ENCODE data around the gene PSMA5. TPM values are rescaled to one million over a fixed set of nuclear protein-coding genes. Genes with fewer than 3 reads are reported as not detected.

The PSMA5 gene
- total and polyA plus RNA-seq, 12 donors = 22.7 to 94.6 (median 59.2) TPM

DNA sequence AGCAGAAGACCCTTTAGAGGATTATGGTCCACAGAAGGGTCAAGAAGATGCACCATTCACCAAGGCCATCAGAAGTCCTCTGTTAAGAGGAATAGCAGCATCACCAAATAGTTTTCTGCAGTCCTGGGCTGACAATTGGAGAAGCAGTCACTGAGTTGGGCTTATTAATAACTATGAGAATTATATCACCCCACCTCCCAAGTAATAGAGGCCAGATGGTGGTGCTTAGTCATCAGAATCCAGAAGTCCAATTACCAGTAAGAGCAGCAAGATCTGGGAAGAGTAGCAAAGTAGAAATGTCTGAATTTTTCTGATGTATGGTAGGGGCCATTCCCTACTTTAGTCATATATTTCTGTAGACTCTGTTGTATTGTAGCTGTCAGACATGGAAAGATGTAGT lies 6.1 kb upstream of the PSMA5 start:
- peaks cover 0 to 3% (median 0%) of the 10 kb centered on the region in 7 donors for H3K27me3 ChIP-seq
- TF ChIP-seq, protein P1, sequence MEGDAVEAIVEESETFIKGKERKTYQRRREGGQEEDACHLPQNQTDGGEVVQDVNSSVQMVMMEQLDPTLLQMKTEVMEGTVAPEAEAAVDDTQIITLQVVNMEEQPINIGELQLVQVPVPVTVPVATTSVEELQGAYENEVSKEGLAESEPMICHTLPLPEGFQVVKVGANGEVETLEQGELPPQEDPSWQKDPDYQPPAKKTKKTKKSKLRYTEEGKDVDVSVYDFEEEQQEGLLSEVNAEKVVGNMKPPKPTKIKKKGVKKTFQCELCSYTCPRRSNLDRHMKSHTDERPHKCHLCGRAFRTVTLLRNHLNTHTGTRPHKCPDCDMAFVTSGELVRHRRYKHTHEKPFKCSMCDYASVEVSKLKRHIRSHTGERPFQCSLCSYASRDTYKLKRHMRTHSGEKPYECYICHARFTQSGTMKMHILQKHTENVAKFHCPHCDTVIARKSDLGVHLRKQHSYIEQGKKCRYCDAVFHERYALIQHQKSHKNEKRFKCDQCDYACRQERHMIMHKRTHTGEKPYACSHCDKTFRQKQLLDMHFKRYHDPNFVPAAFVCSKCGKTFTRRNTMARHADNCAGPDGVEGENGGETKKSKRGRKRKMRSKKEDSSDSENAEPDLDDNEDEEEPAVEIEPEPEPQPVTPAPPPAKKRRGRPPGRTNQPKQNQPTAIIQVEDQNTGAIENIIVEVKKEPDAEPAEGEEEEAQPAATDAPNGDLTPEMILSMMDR (IDR thresholded peaks at IDR 0.05) = no peak
- no peaks in the 10 kb centered on the region for H3K36me3 ChIP-seq
- H3K4me1 ChIP-seq = peaks cover 0 to 13% (median 6%) of the 10 kb centered on the region in 9 donors
- H3K4me3 ChIP-seq = no peak overlapping the region
- intact Hi-C loops (cut with DNase I) = no loop called here
- H3K9me3 ChIP-seq = no peaks in the 10 kb centered on the region
- DNase-seq (no peak), ATAC-seq (no peak)
- H3K27ac ChIP-seq = no peak overlapping the region

DNA sequence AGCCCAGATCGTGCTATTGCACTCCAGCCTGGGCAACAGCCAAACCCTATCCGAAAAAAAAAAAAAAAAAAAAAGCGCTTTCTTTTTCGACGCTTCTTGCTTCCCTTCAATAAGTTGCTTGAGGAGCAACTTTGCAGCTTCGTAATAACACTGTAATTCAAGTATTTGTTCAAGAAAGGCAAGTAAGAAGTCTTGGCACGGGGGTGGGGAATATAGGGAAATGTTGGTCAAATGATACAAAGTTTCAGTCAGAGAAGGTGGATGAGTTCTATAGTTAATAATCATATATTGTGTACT lies 871 bp upstream of the PSMA5 start:
- H3K9me3 ChIP-seq = no peaks in the 10 kb centered on the region
- DNase-seq (no peak), ATAC-seq (no peak)
- peaks cover 0 to 44% (median 30%) of the 10 kb centered on the region in 9 donors for H3K4me1 ChIP-seq
- TF ChIP-seq, protein P1 (IDR thresholded peaks at IDR 0.05) = no peak
- no peaks in the 10 kb centered on the region for H3K27me3 ChIP-seq
- H3K27ac ChIP-seq = peak overlapping the region; percentile 47 to 94 (median 88)
- intact Hi-C loops (cut with DNase I) = loop anchor here in 6 of 10 donors (2.0 to 10.0 kb wide), 5 partner anchors 40 to 105 kb away; partner anchors contain the start of genes SYPL2 (in 3 of the 6) and ATXN7L2 (in 2 of the 6)
- WGBS, 2 donors = 12% methylated on average over 7 of the region's 7 CpGs
- peak overlapping the region in 9 of 10 donors; percentile 76 to 96 (median 90) for H3K4me3 ChIP-seq
- H3K36me3 ChIP-seq = peaks cover 0 to 8% (median 0%) of the 10 kb centered on the region in 9 donors

DNA sequence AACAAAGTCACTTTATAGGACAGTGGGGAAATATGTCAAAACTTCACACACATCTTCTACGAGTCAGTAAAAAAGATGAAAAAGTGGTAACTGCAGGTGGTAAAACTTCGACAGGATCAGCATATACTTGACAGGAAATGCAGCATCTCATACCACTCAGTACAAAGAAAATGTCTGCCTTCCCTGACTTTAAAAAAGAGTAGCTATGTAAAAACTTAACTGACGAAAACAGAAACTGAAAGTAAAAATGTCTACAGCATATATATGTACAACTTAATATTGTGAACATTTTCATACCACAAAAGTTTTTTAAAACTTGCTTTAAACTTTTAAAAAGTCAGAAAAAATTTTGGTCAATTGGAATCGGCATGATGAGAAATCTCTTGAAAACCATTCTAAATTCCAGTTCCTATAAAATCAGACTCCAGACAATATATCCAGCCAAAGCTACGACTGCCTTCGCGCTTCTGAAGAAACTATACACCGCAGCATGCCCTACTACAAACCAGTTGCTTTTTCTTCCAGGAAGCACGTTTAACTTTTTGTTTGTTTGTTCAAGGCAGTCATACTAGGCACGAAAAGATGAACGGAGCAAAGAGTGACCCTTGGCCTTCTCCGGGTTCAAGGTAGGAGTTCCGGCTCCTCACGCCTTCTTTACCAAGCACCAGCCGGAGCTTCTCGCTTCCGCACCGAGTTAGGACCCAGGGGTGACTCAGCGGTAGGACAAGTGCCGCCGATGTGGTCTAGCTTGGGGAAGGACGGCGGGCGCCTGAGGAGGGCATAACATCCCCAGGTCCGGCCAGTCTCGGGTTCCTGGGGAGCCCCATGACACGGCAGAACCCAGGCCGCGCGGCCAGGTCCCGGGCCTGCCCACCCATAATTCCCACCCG lies 612 bp downstream of the PSMA5 start:
- ATAC-seq = peak; percentile 9 to 72 (median 48)
- H3K27ac ChIP-seq = peak overlapping the region in 9 of 10 donors; percentile 66 to 94 (median 88)

DNA sequence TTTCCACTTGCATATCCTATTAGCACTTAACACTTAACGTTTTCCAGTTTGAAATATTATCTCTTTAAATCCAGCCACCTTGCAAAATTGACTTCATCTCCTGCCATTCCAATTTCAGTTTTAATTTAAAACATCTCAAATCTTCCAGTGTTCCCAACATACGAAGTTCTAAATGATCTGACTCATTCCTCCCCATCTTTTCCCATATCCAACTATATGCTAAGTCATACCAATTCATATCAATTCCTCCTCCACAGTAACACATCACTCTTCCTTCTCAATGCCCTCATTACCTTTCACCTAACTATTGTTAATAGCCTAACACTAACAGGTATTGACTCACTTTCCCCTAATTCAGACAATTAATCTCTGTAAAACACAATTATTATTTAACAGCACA lies 2.8 kb downstream of the PSMA5 start:
- TF ChIP-seq, protein P1 (IDR thresholded peaks at IDR 0.05) = no peak
- ATAC-seq = no peak
- no peaks in the 10 kb centered on the region for H3K27me3 ChIP-seq

More for the DNA sequence above, 612 bp downstream of the PSMA5 start:
- TF ChIP-seq, protein P1 (IDR thresholded peaks at IDR 0.05) = no peak
- intact Hi-C loops (cut with DNase I) = loop anchor here in 6 of 10 donors (2.0 to 10.0 kb wide), 5 partner anchors 41 to 107 kb away; partner anchors contain the start of genes SYPL2 (in 3 of the 6) and ATXN7L2 (in 2 of the 6)
- 1 to 2% methylated on average over 32 of the region's 32 CpGs for WGBS, 2 donors
- Histone ChIP-seq H3K36me3 (peaks cover 0 to 22% (median 8%) of the 10 kb centered on the region in 9 donors), H3K4me1 (peaks cover 0 to 47% (median 30%) of the 10 kb centered on the region in 9 donors), H3K4me3 (peak overlapping the region; percentile 76 to 96 (median 90)), H3K27me3 (no peaks in the 10 kb centered on the region), H3K9me3 (no peaks in the 10 kb centered on the region)
- DNase-seq = no peak

More for the DNA sequence above, 2.8 kb downstream of the PSMA5 start:
- Histone ChIP-seq H3K36me3 (peaks cover 0 to 44% (median 23%) of the 10 kb centered on the region in 9 donors), H3K4me1 (peaks cover 0 to 46% (median 30%) of the 10 kb centered on the region in 9 donors), H3K27ac (no peak overlapping the region), H3K9me3 (no peaks in the 10 kb centered on the region), H3K4me3 (no peak overlapping the region)
- DNase-seq = no peak
- intact Hi-C loops (cut with DNase I) = loop anchor here in 1 of 10 donors (10.0 kb wide), 1 partner anchor 61 kb away; the partner anchor contains the start of gene ATXN7L2
- WGBS, 2 donors = 78 to 82% methylated on average over 2 of the region's 2 CpGs

Data from heart right ventricle (tissue), 16 donors.